HG02623 (cell line): ENCODE results near the gene TICAM2.

ENCODE experiments used
- ATAC-seq: cut with Tn5 transposase; IDR thresholded peaks from one replicate; pipeline ENCODE4 v1.9.1; 2021; ENCODE audit warnings: moderate library complexity; ENCODE audit not compliant: unreplicated experiment

The TICAM2 gene

DNA sequence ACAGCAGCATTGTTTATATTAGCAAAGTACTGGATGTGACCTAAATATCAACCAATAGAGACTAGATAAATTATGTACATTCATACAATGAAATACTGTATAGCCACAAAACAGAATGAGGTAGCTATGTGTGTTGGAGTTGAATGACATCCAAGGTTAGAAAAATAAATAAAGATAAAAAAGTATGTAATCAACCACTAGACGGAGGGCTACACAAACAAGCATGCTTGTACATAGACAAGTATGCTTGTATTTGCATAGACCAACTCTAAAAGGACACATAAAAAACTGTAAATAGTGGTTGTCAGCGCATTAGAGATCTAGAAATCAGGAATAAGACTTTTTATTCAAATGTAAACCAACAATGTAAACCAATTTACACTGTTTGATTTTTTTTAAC lies 60.7 kb downstream of the TICAM2 start:
- no peak for ATAC-seq

DNA sequence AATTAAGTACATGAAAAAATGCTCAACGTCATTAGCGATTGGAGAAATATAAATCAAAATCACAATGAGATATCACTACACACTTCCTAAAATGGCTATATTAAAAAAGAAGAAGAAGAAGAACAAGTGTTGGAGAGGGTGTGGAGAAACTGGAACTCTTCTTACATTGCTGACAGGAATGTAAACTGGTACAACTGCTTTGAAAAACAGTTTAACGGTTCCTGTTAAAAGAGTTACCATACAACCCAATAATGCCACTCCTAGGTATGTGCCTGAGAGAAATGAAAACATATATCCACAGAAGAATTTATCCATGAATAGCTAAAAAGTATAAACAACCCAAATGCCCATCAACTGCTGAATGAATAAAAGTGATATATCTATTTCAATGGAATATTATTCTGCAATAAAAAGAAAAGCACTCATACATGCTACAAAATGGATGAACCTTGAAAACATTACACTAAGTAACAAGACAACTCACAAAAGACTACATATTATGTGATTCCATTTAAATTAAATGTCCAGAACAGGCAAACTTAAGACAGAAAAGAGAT lies 66.7 kb downstream of the TICAM2 start:
- ATAC-seq: no peak

DNA sequence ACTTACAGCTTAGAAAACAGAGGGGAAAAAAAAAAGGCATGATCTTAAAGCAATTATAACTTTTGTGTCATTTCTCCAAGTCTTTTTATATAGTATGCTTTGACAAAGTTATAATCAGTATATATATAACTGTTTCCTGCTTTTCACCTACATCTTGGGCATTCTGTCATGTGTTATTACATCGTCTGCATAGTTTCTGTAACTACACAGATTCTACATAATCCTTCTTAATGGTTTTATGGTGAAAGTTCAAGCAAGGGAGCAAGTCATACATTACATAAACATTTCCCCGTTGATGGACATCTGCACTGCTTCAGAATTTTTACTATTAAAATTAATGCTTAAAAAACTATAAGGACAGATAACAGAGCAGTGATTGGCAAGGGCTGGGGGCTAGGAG lies 69.8 kb downstream of the TICAM2 start:
- no peak for ATAC-seq

DNA sequence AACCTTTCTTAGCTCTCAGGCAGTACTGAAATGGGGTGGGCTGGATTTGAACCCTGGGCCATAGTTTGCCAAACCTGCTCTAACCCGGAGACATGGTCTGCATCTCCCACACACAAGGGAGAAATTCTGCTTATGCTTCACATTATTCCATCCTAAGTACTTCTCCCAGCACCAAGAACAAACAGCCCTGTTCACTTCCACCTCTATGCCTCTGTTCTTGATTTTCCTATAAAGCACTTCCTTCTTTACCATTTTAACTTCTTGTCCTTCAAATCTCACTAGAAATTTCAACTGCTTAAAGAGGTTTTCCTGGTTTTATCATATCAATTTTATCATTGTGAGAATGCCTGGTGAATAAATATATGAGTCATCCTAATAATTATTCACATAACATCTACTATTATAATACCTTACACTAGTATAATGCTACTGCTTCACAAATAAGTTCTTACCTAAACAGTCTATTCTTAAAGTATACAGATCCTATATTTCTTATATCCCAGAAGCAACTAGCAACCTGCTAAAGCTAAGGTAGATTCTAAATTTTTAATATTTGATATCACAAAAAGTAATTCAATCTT lies 70.4 kb downstream of the TICAM2 start:
- no peak for ATAC-seq

DNA sequence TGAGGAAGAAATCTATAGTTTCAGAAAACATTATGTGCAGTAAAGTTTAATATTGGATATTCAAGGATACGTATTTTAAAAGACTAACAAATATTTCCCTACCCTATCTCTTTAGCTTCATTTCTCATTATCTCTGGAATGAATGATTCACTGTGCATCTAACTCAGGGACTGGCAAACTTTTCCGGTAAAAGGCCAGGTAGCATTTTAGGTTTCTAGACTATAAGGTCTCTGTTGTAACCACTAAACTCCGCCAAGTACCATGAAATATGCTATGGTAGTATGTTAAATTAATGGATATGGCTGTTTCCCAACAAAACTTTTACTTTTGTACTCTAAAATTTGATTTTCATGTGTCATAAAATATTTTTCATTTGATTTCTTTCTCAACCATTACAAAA lies 70.9 kb downstream of the TICAM2 start:
- no peak for ATAC-seq

DNA sequence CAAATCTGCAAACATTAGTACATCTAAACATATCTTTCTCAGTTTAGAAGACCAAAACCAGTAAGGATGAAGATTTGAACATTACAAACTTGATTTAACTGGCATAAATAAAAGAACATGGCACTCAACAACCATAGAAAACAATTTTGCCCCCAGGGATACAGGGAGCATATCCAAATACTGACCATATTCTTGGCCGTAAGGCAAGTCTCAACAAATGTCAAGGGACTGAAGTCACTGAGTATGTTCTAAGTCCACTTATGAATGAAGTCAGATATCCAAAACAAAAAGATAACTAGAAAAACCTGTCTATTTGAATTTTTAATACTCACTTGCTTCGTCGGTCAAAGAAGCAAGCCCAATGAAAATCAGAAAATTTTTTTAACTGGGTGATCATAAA lies 71.9 kb downstream of the TICAM2 start:
- ATAC-seq: no peak
